Activated T-helper 9 cell treated with anti-CD3 and anti-CD28 coated beads, Interleukin-2, amount 50 U/mL, for 16 hours (primary cell): ENCODE measurements around the gene PXN.
"Not testable (repeated sequence)": the region's sequence is repeated elsewhere in the genome, so short reads cannot be mapped to it uniquely, and the experiment has no call there.

Experiments
- DNase-seq: peaks from one replicate; pipeline ENCODE4 v3.0.0-alpha.2; 2020; ENCODE audit warnings: low read depth

Gene PXN

DNA sequence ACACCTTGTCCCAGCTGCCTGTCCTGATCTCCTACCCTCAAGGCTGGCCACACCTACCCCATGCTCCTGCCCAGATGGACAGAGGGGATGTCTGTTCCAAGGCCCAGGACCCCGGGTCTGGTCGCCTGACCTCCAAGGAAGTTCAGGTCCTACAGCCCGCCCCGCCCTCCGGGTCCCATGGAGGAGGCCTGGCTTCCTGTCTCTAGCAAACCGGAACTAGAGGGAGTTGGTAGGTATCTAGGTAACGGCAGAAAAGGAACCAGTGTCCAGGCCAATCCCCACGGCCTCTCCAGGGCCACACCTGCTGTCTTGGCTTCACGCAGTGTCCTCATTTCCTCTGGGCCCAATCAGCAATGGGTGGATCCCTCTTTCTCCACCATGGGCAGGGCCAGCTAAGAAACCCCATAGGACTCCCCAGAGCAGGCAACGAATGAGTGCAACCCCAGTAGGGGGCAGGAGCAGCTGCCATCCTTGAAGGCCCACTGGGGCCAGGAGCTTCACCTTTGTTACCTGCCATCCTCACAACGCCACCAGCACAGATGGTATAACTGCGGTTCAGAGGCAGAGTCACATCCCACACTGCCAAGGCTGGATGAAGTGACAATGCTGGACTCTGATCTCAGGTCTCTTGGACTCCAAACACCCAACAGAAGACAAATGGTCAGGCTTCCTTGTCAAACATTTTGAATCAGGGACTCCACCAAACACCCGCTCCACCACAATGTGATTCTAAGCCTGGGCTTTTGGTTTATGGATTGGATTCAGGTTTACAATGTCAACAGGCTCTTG lies 39.5 kb downstream of the PXN start:
- DNase-seq = no peak

GRCh38 chr12:120225200-120225558 lies 40.4 kb downstream of the PXN start:
- no peak for DNase-seq

- DNase-seq = no peak
Observed at GRCh38 chr12:120224304-120225199, 41.0 kb downstream of the PXN start.

GRCh38 chr12:120223458-120224303 lies 41.8 kb downstream of the PXN start:
- no peak for DNase-seq

GRCh38 chr12:120222288-120222832 lies 43.2 kb downstream of the PXN start:
- DNase-seq = no peak

GRCh38 chr12:120221576-120221900 lies 44.0 kb downstream of the PXN start:
- no peak for DNase-seq

DNA sequence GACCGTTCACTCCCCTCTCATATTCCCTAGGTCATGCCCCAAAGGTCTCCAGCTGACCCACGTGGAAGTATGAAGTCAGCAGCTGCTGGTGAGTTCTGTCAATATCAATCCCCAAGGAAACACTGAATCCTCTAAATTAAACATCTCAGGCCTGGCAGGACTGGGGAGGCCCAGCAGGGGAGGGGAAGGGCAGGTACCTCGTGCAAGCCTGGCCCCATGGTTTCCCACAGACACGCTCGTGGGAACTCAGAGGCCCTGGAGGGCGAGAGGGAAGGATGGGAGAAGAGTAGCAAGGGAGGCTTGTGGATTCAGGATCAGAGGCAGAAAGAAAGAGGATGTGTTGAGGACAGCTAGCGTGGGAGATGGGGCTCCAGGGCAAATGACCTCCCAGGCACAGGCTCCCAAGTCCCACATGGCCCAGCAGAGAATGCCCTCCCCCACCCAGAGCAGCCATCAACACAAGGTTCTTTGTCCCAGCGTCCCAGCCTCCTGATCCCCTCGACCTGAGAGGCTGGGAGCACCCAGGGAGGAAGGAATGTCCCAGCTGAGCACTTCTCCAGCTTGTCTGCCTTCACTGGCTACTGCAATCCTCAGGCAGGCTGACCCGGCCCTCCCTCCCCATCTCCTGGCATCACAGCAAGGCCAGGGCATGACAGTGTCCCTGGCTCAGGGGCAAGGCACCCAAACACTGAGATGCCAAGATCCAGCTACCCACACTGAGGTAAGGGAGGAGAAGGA lies 44.5 kb downstream of the PXN start:
- DNase-seq = no peak

DNA sequence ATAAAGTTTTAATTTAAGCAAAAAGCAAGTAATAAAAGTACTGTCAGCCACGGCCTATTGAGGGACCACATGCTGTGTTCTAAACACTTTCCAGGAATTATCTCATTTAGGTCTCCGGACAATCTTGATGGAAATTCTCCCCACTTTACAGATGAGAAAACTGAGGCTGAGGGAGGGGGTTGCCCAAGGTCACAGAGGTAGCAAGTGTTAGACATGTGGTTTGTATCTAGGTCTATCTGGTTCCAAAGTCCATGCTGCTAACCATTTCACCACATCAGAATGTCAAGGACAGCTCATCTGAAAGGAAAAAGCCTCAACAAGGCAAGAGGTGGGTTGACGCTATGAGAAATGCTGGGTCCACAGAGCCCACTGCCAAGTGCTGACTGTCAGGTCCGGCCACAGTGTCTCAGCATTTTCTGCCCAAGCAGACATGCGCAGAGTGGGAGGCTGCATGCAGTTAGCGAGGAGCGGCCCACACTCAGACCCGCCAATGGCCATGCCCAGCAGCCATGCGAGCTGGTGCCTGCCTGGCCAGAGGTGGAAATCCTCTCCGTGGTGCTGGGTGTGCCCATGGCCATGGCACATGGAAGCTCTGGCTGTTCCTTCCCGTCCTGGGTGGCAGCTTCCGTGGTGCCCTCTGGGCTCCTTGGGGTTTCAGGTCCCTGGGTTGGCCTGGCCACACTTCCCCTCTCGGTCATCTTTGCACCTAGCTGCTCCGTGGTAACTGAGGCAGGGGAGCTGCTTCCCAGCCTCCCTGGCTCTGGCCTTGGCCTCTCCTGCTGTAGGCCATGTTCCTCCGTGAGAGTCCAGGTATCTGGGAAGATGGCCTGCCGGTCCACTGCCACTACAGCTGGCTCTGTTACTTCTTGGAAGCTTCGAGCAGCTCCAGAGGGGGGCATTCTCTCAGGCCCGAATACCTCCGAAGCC lies 46.6 kb downstream of the PXN start:
- no peak for DNase-seq

GRCh38 chr12:120216742-120217605 lies 48.6 kb downstream of the PXN start:
- DNase-seq = no peak

GRCh38 chr12:120215766-120216735 lies 49.5 kb downstream of the PXN start:
- DNase-seq = no peak

GRCh38 chr12:120215357-120215735 lies 50.2 kb downstream of the PXN start:
- no peak for DNase-seq

DNA sequence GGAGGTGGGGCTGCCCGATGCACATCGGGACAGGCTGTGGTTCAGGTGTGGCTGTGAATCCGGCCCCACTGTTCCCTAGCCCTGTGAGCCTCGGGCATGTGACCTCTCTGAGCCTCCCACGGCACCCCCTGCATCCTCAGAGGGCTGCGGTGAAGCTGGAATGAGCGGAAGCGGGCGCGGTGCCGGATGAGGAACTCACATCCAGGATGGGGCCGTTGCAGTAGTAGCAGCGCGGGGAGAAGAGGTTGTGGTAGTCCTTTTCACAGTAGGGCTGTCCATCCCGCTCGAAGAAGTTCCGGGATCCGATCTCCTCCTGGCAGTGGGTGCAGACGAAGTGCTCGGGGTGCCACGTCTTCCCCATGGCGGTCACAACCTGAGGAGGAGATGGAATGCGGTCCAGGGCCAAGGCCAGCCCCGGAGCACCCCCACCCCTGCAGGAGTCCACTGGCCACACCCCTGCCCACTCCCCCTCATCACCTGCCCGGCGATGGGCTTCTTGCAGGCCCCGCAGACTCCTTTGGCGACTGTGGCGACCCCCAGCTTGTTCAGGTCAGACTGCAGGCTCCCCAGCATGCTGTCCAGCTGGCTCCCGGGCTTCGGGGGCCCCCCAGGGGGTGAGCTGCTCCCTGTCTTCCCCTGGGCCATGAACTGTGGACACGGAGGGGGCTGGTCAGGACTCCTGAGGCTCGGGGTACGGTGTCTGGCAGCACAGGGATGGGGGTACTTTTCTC lies 50.7 kb downstream of the PXN start:
- DNase-seq = no peak

- no peak for DNase-seq
Observed at GRCh38 chr12:120213758-120214157, 51.8 kb downstream of the PXN start.

GRCh38 chr12:120213182-120213581 lies 52.3 kb downstream of the PXN start:
- not testable (repeated sequence) for DNase-seq

DNA sequence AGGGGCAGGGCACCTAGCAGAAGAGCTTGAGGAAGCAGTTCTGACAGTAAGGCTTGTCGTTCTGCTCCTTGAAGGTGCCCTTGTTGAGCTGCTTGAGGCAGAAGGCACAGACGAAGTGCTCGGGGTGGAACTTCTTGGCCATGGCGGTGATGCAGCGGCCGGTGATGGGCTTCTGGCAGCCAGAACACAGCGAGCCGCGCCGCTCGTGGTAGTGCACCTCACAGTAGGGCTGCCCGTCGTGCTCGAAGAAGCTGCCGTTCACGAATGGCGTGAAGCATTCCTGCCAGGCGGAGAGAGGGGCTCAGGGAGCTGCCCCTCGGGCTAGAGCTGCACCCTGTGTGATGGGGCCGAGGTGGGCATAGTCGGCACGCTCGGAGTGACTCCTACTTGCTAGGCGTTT lies 53.2 kb downstream of the PXN start:
- no peak for DNase-seq

DNA sequence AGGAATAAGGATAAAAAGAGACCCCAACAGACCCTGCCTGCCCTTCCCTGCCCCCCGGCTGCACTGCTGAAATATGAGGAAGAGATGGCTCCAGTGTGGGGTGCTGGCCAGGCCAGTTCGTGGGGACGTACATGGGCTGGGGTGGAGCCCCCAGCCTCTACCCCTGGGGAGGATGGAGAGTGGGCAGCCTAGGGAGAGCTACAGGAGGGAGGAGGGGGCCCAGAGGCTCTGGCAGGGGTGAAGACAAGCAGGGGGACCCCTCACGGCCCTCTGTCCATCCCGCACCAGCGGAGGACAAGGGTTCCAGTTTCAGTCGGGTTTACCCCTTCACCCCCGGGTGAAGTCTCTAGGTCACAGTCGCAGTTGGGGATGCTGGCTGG lies 53.6 kb downstream of the PXN start:
- DNase-seq = no peak

DNA sequence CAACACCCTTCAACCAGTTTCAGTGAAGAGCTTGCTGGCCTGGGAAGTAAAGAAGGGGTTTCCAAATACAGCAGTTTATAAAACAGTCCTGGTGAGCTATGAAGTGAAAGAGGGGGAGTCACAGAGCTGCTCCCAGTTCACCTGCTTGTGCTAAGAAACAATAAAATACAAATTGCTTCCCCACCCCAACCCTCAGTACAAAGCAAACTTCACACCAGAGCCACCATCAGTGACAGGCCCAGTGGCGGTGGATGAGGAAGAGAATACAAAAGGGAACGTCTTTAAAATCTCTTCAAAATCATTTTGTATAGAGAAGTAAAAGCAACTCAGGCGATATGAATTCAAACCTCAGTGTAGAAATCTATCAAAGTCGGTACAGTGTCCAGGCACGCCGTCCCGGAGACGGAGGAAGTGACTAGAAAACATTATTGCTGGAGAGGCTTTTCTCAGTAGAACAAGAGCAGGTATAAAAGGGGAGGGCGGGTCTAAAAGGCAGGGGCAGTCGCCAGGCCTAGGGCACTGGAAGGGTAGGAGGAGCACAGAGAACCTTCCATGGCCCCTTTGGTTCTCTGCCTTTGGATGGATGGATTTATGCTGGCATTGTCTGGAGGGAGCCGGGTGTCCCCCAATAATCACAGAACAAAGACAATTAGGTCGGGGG lies 54.2 kb downstream of the PXN start:
- DNase-seq = no peak
